ENCODE data around the gene MOB2.
A peak's percentile ranks its signal among the peaks of the same experiment; 100 is the strongest.

Gene MOB2

GRCh38 chr11:1458340-1459218 lies 28.0 kb downstream of the MOB2 start:
- peak overlapping the region in 1 of 3 experiments; percentile 55 for H3K27ac Mint-ChIP-seq
- no peaks in the 10 kb centered on the region for H3K36me3 Mint-ChIP-seq (ENCODE audit: low read depth)
- peak in 1 of 3 experiments; percentile 23 for TF ChIP-seq CTCF (IDR thresholded peaks at IDR 0.05; ENCODE audit: unreplicated experiment in 3 of 3)
- no peaks in the 10 kb centered on the region for H3K4me1 Mint-ChIP-seq
- no peaks in the 10 kb centered on the region for H3K9me3 Mint-ChIP-seq
- no peaks in the 10 kb centered on the region for H3K27me3 Mint-ChIP-seq (ENCODE audit: low read depth)
- no peak overlapping the region for H3K4me3 Mint-ChIP-seq

GRCh38 chr11:1457856-1458255 lies 28.7 kb downstream of the MOB2 start:
- Mint-ChIP-seq H3K36me3 (ENCODE audit: low read depth) (no peaks in the 10 kb centered on the region), H3K4me1 (no peaks in the 10 kb centered on the region), H3K4me3 (no peak overlapping the region), H3K9me3 (no peaks in the 10 kb centered on the region), H3K27me3 (ENCODE audit: low read depth) (no peaks in the 10 kb centered on the region), H3K27ac (no peak overlapping the region)
- TF ChIP-seq CTCF (IDR thresholded peaks at IDR 0.05; ENCODE audit: unreplicated experiment in 3 of 3) = no peak

GRCh38 chr11:1457326-1457680 lies 29.3 kb downstream of the MOB2 start:
- H3K4me3 Mint-ChIP-seq = no peak overlapping the region
- no peaks in the 10 kb centered on the region for H3K36me3 Mint-ChIP-seq (ENCODE audit: low read depth)
- H3K27me3 Mint-ChIP-seq (ENCODE audit: low read depth) = no peaks in the 10 kb centered on the region
- no peak overlapping the region for H3K27ac Mint-ChIP-seq
- no peaks in the 10 kb centered on the region for H3K9me3 Mint-ChIP-seq
- TF ChIP-seq CTCF (IDR thresholded peaks at IDR 0.05; ENCODE audit: unreplicated experiment in 3 of 3) = no peak
- no peaks in the 10 kb centered on the region for H3K4me1 Mint-ChIP-seq

GRCh38 chr11:1456596-1457325 lies 29.8 kb downstream of the MOB2 start:
- Mint-ChIP-seq H3K9me3 (no peaks in the 10 kb centered on the region), H3K4me1 (no peaks in the 10 kb centered on the region), H3K36me3 (ENCODE audit: low read depth) (no peaks in the 10 kb centered on the region)

GRCh38 chr11:1456176-1456575 lies 30.4 kb downstream of the MOB2 start:
- H3K36me3 Mint-ChIP-seq (ENCODE audit: low read depth) = no peaks in the 10 kb centered on the region
- no peak overlapping the region for H3K27ac Mint-ChIP-seq

More at GRCh38 chr11:1456596-1457325, 29.8 kb downstream of the MOB2 start:
- Mint-ChIP-seq H3K27me3 (ENCODE audit: low read depth) (no peaks in the 10 kb centered on the region), H3K27ac (no peak overlapping the region), H3K4me3 (no peak overlapping the region)
- no peak for TF ChIP-seq CTCF (IDR thresholded peaks at IDR 0.05; ENCODE audit: unreplicated experiment in 3 of 3)

More at GRCh38 chr11:1456176-1456575, 30.4 kb downstream of the MOB2 start:
- TF ChIP-seq CTCF (IDR thresholded peaks at IDR 0.05; ENCODE audit: unreplicated experiment in 3 of 3) = no peak
- Mint-ChIP-seq H3K9me3 (no peaks in the 10 kb centered on the region), H3K4me1 (no peaks in the 10 kb centered on the region), H3K27me3 (ENCODE audit: low read depth) (no peaks in the 10 kb centered on the region), H3K4me3 (no peak overlapping the region)
